Fibroblast of villous mesenchyme (primary cell): ENCODE data around the gene TMEM209. TPM values are rescaled to one million over a fixed set of nuclear protein-coding genes. Genes with fewer than 3 reads are reported as not detected.

Experiments
- DNase-seq: peaks from one replicate; pipeline ENCODE4 v3.0.0-alpha.2; 2010; ENCODE audit warnings: low read depth
- H3K4me3 ChIP-seq: 2 replicates; pipeline ENCODE4 v1.5.1; 2011; ENCODE audit warnings: low read depth, mild to moderate bottlenecking, low read length
- CTCF ChIP-seq: IDR thresholded peaks from 2 replicates; pipeline ENCODE4 v1.5.1; 2012; ENCODE audit warnings: low read depth, mild to moderate bottlenecking, low read length; ENCODE audit not compliant: insufficient read depth
- total RNA-seq: library from RNA; depleted of rRNA; stranded (reverse); fragments of >200 nt; gene quantifications from 2 replicates; pipeline ENCODE4 v1.2.3, GENCODE V29; 2012

Gene TMEM209
- total RNA-seq, 1 donor = 16.4 TPM

GRCh38 chr7:130162196-130162595 lies 43.0 kb downstream of the TMEM209 start:
- TF ChIP-seq CTCF = no peak
- H3K4me3 ChIP-seq = no peak overlapping the region
- no peak for DNase-seq

DNA sequence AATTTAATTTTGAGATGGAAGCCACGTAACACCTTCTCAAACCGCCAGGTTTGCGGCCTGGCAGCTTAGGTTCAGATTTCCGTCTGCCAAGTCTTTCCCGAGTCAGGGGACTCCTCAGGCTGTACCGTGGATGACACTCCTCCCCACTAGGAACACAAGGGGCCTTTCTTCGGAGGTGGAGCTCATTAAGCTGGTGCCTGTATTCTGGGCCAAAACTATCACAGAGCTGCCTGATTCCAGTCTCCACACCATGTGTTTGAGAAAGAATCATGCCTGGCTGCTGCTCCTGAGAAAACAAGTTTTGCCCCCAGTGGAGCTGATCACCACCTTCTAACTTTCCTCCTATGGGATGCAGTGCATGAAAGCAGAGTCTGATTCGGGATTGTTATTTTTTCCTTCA lies 44.8 kb downstream of the TMEM209 start:
- TF ChIP-seq CTCF = no peak
- no peak overlapping the region for H3K4me3 ChIP-seq
- no peak for DNase-seq

GRCh38 chr7:130160023-130160422 lies 45.2 kb downstream of the TMEM209 start:
- H3K4me3 ChIP-seq = no peak overlapping the region
- no peak for TF ChIP-seq CTCF
- DNase-seq = no peak

- no peak for DNase-seq
- H3K4me3 ChIP-seq = no peak overlapping the region
- no peak for TF ChIP-seq CTCF
Measured at GRCh38 chr7:130157700-130158099, 47.5 kb downstream of the TMEM209 start.

DNA sequence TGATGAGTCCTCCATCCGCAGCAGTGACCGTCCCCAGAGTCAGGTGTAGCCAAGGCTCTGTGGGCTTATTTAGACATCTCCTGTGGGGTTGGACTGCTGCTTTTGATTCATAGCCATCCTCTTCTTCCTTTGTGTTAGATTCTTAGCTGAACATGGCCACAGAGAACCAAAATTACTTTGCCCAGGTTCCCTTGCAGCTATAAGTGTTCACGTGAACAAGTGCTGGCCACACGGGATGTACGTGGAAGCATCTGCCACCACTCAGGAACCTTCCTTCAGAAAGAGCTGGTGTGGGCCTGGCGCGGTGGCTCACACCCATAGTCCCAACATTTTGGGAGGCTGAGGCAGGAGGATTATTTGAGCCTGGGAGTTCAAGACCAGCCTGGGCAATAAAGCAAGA lies 49.1 kb downstream of the TMEM209 start:
- H3K4me3 ChIP-seq = no peak overlapping the region
- TF ChIP-seq CTCF = no peak
- DNase-seq = no peak

DNA sequence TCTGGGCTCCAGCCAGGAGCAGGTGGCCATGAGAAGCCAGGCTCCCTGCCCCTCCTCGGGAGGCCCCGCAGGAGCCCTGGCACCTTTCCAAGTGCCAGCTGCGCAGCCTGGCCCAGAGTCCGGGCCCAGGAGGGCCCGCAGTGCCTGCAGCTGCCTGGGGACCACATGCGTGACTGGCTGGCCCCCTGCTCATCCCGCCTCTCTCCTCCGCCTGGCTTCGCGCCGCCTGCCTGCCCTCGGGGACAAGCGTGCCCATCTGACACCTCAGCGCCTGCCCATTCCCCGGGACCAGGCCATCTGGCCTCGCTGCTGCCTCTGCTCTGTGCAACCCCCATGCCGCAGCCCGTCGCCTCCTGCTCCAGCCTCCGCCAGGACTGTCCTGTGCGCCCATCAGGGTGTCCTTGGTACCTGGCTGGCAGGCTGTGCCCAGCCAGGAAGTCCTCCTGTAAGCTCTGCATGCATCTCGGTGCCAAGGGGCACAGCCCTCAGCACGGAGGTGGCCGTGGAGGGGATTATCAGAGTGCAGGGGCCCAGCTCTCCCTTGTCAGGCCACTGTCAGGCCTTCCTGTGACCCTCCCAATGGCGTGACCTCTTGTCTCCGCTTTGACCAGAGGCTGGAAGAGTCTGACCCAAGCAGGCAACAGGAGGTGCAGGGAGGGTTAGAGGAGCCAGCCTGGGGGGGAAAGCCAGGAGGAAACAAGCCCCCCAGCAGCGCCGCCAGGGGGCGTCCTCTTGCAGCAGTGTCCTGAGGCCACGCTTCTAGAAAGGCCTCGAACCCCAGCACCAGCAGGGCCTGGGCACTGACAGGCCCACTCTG lies 50.5 kb downstream of the TMEM209 start:
- no peak overlapping the region for H3K4me3 ChIP-seq
- TF ChIP-seq CTCF = peak; percentile 27
- no peak for DNase-seq

DNA sequence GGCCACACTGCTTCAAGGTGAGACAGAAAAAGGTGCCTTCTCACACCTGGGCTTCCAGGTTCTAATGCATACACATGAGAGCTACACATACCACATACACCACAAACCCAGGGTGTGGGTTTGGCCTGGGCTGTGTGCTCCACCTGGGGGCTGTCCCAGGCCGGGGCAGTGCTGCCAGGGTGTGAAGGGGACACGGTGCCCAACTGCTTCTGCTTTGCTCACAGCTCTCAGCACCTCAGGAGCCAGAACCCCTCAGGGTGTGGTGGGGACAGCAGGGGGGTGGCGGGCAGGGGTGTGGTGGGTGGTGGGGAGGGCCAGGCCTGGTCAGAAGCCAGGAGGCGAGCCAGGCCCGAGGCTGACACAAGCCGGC lies 51.1 kb downstream of the TMEM209 start:
- no peak overlapping the region for H3K4me3 ChIP-seq
- no peak for TF ChIP-seq CTCF
- DNase-seq = no peak
